CD14-positive monocyte (primary cell): ENCODE data around the gene SIGMAR1. TPM values are rescaled to one million over a fixed set of nuclear protein-coding genes. Genes with fewer than 3 reads are reported as not detected.

Source experiments
- DNase-seq, 3 donors: peaks; one replicate each; pipeline ENCODE4 v3.0.0-alpha.2; 2011 to 2022
- H2AFZ ChIP-seq: 2 replicates; pipeline ENCODE4 v1.6.0; 2012; ENCODE audit warnings: mild to moderate bottlenecking, low read depth, low read length, inconsistent platforms; ENCODE audit not compliant: insufficient read depth, poor library complexity, severe bottlenecking
- H3K27ac ChIP-seq, 2 donors: 1 replicate in 1 of 2; 2 replicates in 1 of 2; pipeline ENCODE4 v1.5.1; 2012 to 2013; ENCODE audit warnings: low read length in 2 of 2, control low read depth in 1 of 2, inconsistent platforms in 1 of 2, low read depth in 1 of 2, mild to moderate bottlenecking in 1 of 2
- H3K27me3 ChIP-seq, 2 donors: one replicate each; pipeline versions ENCODE4 v1.6.0 to v1.6.1; 2011 to 2013; ENCODE audit warnings: low read length in 2 of 2; ENCODE audit not compliant: control insufficient read depth in 2 of 2, insufficient read depth in 2 of 2
- H3K36me3 ChIP-seq, 2 donors: replicated peaks in 1 of 2; 1 replicate in 1 of 2; 2 replicates in 1 of 2; pipeline versions ENCODE4 v1.5.1 to v1.6.1; 2012 to 2013; ENCODE audit warnings: low read length in 2 of 2, control low read depth in 1 of 2, inconsistent platforms in 1 of 2, mild to moderate bottlenecking in 1 of 2; ENCODE audit not compliant: insufficient read depth in 2 of 2, control insufficient read depth in 1 of 2
- H3K4me1 ChIP-seq, 2 donors: 1 replicate in 1 of 2; 2 replicates in 1 of 2; pipeline versions ENCODE4 v1.5.1 to v1.6.1; 2012 to 2013; ENCODE audit warnings: low read length in 2 of 2, control low read depth in 1 of 2, inconsistent platforms in 1 of 2, mild to moderate bottlenecking in 1 of 2, moderate library complexity in 1 of 2; ENCODE audit not compliant: insufficient read depth in 2 of 2, control insufficient read depth in 1 of 2
- H3K4me2 ChIP-seq: replicated peaks from 2 replicates; pipeline ENCODE3; 2012; ENCODE audit warnings: low read length, moderate library complexity, mild to moderate bottlenecking; ENCODE audit not compliant: poor library complexity, severe bottlenecking; ENCODE audit errors: extremely low read depth
- H3K4me3 ChIP-seq, 3 experiments: fragments of 200-600 bp in 1 of 3; sonication (generic) in 1 of 3; replicated peaks in 1 of 3; 1 replicate in 2 of 3; 2 replicates in 1 of 3; pipeline ENCODE4 v1.5.1; 2011 to 2013; ENCODE audit warnings: low read length in 3 of 3, mild to moderate bottlenecking in 3 of 3, control low read depth in 2 of 3, low read depth in 2 of 3, inconsistent platforms in 1 of 3, moderate library complexity in 1 of 3
- H3K79me2 ChIP-seq: 2 replicates; pipeline ENCODE4 v1.6.0; 2012; ENCODE audit warnings: mild to moderate bottlenecking, control low read depth, inconsistent platforms, low read length, moderate library complexity; ENCODE audit not compliant: insufficient read depth
- H3K9ac ChIP-seq: 2 replicates; pipeline ENCODE4 v1.6.0; 2017; ENCODE audit warnings: low read length, mild to moderate bottlenecking; ENCODE audit not compliant: insufficient read depth, poor library complexity, severe bottlenecking
- H3K9me3 ChIP-seq, 2 donors: replicated peaks in 1 of 2; 1 replicate in 1 of 2; 2 replicates in 1 of 2; pipeline versions ENCODE4 v1.5.1 to v1.6.1; 2012 to 2013; ENCODE audit warnings: low read length in 2 of 2, control low read depth in 1 of 2; ENCODE audit not compliant: control insufficient read depth in 1 of 2, insufficient read depth in 1 of 2
- H4K20me1 ChIP-seq: 2 replicates; pipeline ENCODE4 v1.6.0; 2012; ENCODE audit warnings: mild to moderate bottlenecking, low read length, control low read depth, moderate library complexity; ENCODE audit not compliant: insufficient read depth
- H3K27ac Mint-ChIP-seq, 7 donors: one replicate each; pipeline ENCODE4 v1.8.0; 2020; ENCODE audit warnings: mild to moderate bottlenecking in 7 of 7, mixed read lengths in 7 of 7, moderate library complexity in 6 of 7, inconsistent platforms in 2 of 7
- H3K27me3 Mint-ChIP-seq, 3 donors: one replicate each; pipeline ENCODE4 v1.8.0; 2021 to 2022; ENCODE audit warnings: low read depth in 3 of 3, mild to moderate bottlenecking in 3 of 3, mixed read lengths in 3 of 3, moderate library complexity in 3 of 3, inconsistent platforms in 1 of 3
- H3K36me3 Mint-ChIP-seq, 2 donors: one replicate each; pipeline ENCODE4 v1.8.0; 2020; ENCODE audit warnings: mixed read lengths in 2 of 2, inconsistent platforms in 1 of 2, mild to moderate bottlenecking in 1 of 2
- H3K4me1 Mint-ChIP-seq: one replicate; pipeline ENCODE4 v1.8.0; 2020; ENCODE audit warnings: mild to moderate bottlenecking, mixed read lengths
- H3K4me3 Mint-ChIP-seq, 2 donors: one replicate each; pipeline ENCODE4 v1.8.0; 2020; ENCODE audit warnings: mild to moderate bottlenecking in 2 of 2, mixed read lengths in 2 of 2, moderate library complexity in 1 of 2
- H3K9me3 Mint-ChIP-seq, 7 donors: one replicate each; pipeline ENCODE4 v1.8.0; 2020 to 2022; ENCODE audit warnings: mixed read lengths in 7 of 7, mild to moderate bottlenecking in 6 of 7, moderate library complexity in 6 of 7, inconsistent platforms in 2 of 7
- WGBS: methylation state at CpG from one replicate; pipeline ENCODE4 v1.1.5; 2013; ENCODE audit warnings: missing lambda C conversion rate; ENCODE audit not compliant: insufficient coverage; 5-methylcytosine and 5-hydroxymethylcytosine counted together
- intact Hi-C, 2 donors: fragments of 100-400 bp; cut with micrococcal nuclease; formaldehyde crosslinking; loops; one replicate each; pipeline versions ENCODE4 v1.15.0 to v1.15.1; 2023
- polyA plus RNA-seq, 3 donors: library from polyadenylated mRNA; depleted of rRNA in 1 of 3; unstranded in 2 of 3; stranded (reverse) in 1 of 3; fragments of 300-500 nt in 2 of 3; fragments of >200 nt in 1 of 3; fragmentation: Illumina TruSeq in 2 of 3; gene quantifications; 1 replicate in 2 of 3; 2 replicates in 1 of 3; pipeline ENCODE4 v1.2.3, GENCODE V29; 2012 to 2021
- TF ChIP-seq, protein P1 (sequence below): fragments of 200-600 bp; IDR thresholded peaks from one replicate; pipeline ENCODE4 v1.8.0; 2022; ENCODE audit warnings: antibody characterized with exemption, mild to moderate bottlenecking

SIGMAR1 gene
- polyA plus RNA-seq, 3 donors: 26.6 to 59.6 (median 49.5) TPM

DNA sequence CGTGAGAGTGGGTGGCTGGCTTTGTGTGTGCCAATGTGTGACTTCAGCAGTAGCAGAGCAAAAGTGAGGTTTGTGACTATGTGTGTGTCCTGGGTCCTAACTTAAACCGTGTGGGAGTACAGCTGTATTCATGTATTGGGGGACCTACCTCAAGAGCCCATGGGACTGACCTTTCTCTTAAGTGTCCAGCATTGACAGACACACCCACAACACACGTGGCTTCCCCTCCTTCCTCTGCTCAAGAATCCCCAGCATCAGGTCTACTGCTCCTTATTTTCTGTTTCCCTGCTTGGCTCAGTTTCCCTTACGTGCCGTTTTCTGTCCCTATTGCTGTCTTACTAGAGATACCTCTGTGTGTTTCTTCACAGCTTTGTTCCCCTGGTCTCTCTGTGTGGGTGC, 15.0 kb upstream of the SIGMAR1 start:
- Mint-ChIP-seq H3K9me3 (peaks cover 0 to 4% (median 0%) of the 10 kb centered on the region in 7 donors), H3K4me1 (peaks cover 31% of the 10 kb centered on the region), H3K4me3 (peak overlapping the region; percentile 54 to 72), H3K36me3 (peaks cover 34 to 44% of the 10 kb centered on the region in 2 donors), H3K27ac (peak overlapping the region in 2 of 7 donors; percentile 1 to 26), H3K27me3 (peaks cover 8 to 14% (median 8%) of the 10 kb centered on the region in 3 donors)
- Histone ChIP-seq H3K27me3 (no peaks in the 10 kb centered on the region), H2AFZ (no peak overlapping the region), H3K4me3 (no peak overlapping the region), H3K36me3 (peaks cover 18 to 30% of the 10 kb centered on the region in 2 donors), H3K9ac (no peak overlapping the region), H3K79me2 (no peaks in the 10 kb centered on the region), H3K27ac (no peak overlapping the region), H3K4me1 (peaks cover 10 to 14% of the 10 kb centered on the region in 2 donors), H4K20me1 (peaks cover 7% of the 10 kb centered on the region), H3K9me3 (no peaks in the 10 kb centered on the region), H3K4me2 (peak overlapping the region; percentile 46)
- intact Hi-C loops: no loop called here
- DNase-seq: no peak
- TF ChIP-seq, protein P1, sequence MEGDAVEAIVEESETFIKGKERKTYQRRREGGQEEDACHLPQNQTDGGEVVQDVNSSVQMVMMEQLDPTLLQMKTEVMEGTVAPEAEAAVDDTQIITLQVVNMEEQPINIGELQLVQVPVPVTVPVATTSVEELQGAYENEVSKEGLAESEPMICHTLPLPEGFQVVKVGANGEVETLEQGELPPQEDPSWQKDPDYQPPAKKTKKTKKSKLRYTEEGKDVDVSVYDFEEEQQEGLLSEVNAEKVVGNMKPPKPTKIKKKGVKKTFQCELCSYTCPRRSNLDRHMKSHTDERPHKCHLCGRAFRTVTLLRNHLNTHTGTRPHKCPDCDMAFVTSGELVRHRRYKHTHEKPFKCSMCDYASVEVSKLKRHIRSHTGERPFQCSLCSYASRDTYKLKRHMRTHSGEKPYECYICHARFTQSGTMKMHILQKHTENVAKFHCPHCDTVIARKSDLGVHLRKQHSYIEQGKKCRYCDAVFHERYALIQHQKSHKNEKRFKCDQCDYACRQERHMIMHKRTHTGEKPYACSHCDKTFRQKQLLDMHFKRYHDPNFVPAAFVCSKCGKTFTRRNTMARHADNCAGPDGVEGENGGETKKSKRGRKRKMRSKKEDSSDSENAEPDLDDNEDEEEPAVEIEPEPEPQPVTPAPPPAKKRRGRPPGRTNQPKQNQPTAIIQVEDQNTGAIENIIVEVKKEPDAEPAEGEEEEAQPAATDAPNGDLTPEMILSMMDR: no peak
- WGBS: 65% methylated on average over 3 of the region's 5 CpGs

DNA sequence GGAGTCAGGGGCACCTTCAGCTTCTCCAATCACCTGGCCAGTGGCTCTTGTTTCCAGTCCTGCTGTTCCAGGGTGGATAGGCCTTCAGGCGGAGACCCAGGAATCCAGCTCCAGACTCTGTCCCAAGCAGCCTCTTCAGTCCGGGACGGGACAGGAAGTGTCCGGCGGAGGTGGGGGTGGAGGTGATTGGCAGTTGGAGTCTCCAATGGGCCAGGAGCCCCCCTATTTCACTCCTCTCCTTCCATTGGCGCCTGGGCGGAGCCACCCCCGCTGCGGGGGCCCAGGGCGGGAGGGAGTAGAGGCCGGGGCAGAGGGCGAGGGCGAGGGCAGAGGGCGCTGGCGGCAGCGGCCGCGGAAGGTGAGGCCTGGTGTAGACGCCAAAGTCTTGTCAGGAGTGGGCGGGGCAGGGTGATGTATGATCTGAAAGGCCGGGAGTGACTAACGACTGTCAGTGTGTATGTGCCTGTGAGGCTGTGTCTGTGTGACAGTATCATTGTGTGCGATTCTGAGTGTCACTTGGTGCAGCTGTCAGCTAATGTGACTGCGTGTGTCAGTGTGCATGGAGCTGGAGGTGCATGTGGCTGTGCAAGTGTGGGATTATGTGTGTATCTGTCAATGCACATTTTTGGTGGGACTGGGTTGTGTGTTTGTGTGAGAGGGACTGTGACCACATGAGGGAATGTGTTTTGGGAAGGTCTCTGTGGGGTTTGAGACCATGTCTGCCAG, 14.5 kb upstream of the SIGMAR1 start, which contains the start of gene IL11RA:
TSS of gene IL11RA (plus strand) at position 310 of the 726 bp plus-strand sequence. CDS start 3,033 bp downstream, outside the sequence.
- intact Hi-C loops: no loop called here
- Histone ChIP-seq H3K4me2 (peak within 1 kb of the TSS; percentile 46), H3K36me3 (peaks cover 18 to 30% of the 10 kb centered on the region in 2 donors), H3K4me3 (peak within 1 kb of the TSS in 1 of 3 experiments; percentile 42), H3K4me1 (peaks cover 15 to 20% of the 10 kb centered on the region in 2 donors), H3K79me2 (peaks cover 2% of the 10 kb centered on the region), H4K20me1 (peaks cover 11% of the 10 kb centered on the region), H3K9me3 (no peaks in the 10 kb centered on the region), H2AFZ (peak within 1 kb of the TSS; percentile 50), H3K9ac (no peak within 1 kb of the TSS), H3K27me3 (no peaks in the 10 kb centered on the region), H3K27ac (no peak within 1 kb of the TSS)
- TF ChIP-seq, protein P1: no peak
- Mint-ChIP-seq H3K36me3 (peaks cover 34 to 44% of the 10 kb centered on the region in 2 donors), H3K27ac (peak within 1 kb of the TSS in 2 of 7 donors; percentile 1 to 26), H3K4me1 (peaks cover 37% of the 10 kb centered on the region), H3K9me3 (peaks cover 0 to 4% (median 0%) of the 10 kb centered on the region in 7 donors), H3K4me3 (peak within 1 kb of the TSS; percentile 54 to 72), H3K27me3 (peaks cover 6 to 14% (median 8%) of the 10 kb centered on the region in 3 donors)
- peak; percentile 32 to 64 (median 41) for DNase-seq
- 37% methylated on average over 19 of the region's 24 CpGs for WGBS
